AG04449 (cell line): ENCODE results near the gene TTLL5.

ENCODE experiments used
- CTCF ChIA-PET: fragments of 350-600 bp; formaldehyde crosslinking; extraction: SDS; loops from one replicate; lab custom pipeline; 2021; ENCODE audit warnings: antibody characterized with exemption; lab: Yijun Ruan, JAX
- POLR2A ChIA-PET: fragments of 400-600, 350-600 bp; formaldehyde crosslinking; extraction: SDS; loops from one replicate; lab custom pipeline; 2020; ENCODE audit warnings: antibody characterized with exemption, inconsistent platforms; lab: Yijun Ruan, JAX
- DNase-seq: peaks from one replicate; pipeline ENCODE4 v3.0.0-alpha.2; 2010; ENCODE audit warnings: low read depth, low spot score
- H3K4me3 ChIP-seq: 2 replicates; pipeline ENCODE4 v1.5.1; 2011; ENCODE audit warnings: low read depth, mild to moderate bottlenecking, control low read depth, low read length
- TF ChIP-seq, protein P1 (sequence below): IDR thresholded peaks from one replicate; pipeline ENCODE4 v1.5.1; 2011; ENCODE audit warnings: mild to moderate bottlenecking, moderate library complexity, low read length, control low read depth, inconsistent platforms; ENCODE audit not compliant: insufficient read depth; ENCODE audit errors: missing control alignments

The TTLL5 gene

DNA sequence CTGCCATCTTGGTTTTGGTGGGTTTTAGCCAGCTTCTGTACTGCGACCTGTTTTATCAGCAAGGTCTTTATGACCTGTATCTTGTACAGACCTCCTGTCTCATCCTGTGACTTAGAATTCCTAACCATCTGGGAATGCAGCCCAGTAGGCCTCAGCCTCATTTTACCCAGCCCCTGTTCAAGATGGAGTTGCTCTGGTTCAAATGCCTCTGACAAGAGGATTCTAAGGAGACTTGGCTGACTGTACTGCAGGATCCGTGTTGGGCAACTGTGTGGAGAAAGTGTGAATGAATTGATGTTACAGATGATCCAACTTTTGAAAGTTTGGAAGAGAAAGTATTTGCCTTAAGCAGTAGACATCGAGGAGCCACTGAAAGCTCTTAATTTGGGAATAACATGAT lies 91.0 kb downstream of the TTLL5 start:
- POLR2A ChIA-PET: no interaction called here
- CTCF ChIA-PET: interaction anchor here (0.7 kb wide), 1 partner anchor 154 kb away, joined by 3 read pairs; no protein-coding TSS in a partner anchor
- DNase-seq: no peak
- H3K4me3 ChIP-seq: no peak overlapping the region
- TF ChIP-seq, protein P1, sequence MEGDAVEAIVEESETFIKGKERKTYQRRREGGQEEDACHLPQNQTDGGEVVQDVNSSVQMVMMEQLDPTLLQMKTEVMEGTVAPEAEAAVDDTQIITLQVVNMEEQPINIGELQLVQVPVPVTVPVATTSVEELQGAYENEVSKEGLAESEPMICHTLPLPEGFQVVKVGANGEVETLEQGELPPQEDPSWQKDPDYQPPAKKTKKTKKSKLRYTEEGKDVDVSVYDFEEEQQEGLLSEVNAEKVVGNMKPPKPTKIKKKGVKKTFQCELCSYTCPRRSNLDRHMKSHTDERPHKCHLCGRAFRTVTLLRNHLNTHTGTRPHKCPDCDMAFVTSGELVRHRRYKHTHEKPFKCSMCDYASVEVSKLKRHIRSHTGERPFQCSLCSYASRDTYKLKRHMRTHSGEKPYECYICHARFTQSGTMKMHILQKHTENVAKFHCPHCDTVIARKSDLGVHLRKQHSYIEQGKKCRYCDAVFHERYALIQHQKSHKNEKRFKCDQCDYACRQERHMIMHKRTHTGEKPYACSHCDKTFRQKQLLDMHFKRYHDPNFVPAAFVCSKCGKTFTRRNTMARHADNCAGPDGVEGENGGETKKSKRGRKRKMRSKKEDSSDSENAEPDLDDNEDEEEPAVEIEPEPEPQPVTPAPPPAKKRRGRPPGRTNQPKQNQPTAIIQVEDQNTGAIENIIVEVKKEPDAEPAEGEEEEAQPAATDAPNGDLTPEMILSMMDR: no peak

DNA sequence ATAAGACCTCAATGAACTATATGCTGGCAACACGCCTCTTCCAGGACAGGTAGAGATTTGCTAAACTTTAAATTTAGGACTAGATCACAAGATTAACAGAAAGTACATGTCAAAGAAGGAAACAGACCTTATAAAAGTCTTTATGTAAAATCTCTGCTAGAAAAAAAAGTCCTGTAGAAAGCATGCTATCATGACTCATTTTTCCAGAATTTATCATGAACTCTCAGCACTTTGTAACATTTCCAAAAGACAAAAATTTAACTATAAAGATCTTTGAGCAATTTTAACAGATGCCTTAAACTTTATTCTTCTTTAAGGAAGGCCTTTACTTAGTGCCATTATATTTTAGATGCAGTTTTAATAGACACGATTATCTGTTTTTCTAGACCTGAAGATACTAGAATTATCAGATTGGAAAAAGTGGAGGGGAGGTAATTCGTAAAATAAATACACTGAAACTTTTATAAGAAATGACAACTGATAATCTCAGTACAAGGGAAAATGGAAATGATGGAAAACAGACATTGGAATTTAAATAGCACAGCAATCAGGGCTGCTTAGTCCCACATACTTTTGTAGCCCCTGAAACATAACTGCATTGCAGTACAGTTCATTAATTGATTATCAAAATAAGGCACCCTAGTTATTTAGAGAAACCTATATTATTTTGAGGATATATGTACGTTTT lies 92.0 kb downstream of the TTLL5 start:
- ChIA-PET POLR2A (no interaction called here), CTCF (interaction anchor here (0.7 kb wide), 1 partner anchor 153 kb away, joined by 3 read pairs; no protein-coding TSS in a partner anchor)
- DNase-seq: no peak
- TF ChIP-seq, protein P1: no peak
- H3K4me3 ChIP-seq: no peak overlapping the region

DNA sequence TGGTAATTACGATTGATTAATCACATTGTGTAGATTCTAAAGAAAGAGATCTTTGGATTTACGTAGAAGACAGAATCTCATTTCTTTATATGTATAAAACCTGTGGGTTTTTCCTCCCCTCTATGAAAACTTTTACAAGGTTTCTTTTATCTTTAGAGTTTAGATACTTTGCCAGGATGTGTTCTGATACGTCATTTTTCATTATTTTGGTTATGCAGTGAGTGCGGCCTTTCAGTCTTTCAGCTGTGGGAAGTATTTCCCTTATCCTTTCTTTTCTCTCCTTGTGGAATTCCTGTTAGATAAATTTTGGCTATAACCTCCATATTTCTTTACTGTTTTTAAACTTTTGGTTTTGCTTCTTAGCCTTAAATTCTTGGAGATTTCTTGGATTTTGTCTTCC lies 92.7 kb downstream of the TTLL5 start:
- no peak overlapping the region for H3K4me3 ChIP-seq
- no peak for DNase-seq
- ChIA-PET POLR2A (no interaction called here), CTCF (interaction anchor here (1.6 kb wide), 1 partner anchor 229 kb away, joined by 5 read pairs; no protein-coding TSS in a partner anchor)
- TF ChIP-seq, protein P1: no peak

DNA sequence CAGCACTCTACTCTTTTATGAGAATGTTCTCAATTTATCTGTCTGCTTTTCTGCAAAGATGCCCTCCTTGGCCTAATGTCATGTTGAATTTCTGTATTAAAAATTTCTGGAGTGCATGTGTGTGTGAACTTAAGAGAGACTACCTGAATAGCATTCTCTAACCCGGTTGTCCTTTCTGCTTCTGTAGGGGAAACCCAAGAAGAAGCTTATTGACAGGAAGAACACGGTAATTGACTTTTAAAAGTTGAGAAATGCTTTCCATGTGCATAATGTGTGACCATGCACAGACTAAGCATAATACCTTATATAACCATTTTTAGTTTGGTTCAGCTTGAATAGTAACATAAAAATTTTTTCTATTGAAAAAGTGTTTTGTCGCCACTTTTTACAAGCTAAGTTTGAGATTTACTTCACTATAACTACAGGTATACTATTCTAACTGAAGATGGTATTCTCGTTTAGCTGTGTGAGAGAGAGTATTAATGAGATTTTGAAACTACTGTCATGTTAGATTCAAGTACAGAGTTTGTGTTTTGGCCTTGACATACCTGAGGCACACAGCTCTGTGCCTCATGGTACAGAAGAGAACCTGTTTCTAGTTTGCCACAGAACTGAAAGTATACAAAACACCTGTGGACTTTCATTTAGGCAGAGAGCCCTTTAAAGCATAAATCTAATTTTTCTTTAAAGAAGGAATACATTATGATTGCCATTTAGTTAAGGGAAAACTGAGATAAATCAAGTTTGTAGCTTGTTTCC lies 96.8 kb downstream of the TTLL5 start:
- no peak for DNase-seq
- CTCF ChIA-PET: interaction anchor here (0.7 to 1.5 kb wide), 4 partner anchors 14 to 149 kb away, joined by 3 to 4 read pairs (median 4); no protein-coding TSS in a partner anchor

DNA sequence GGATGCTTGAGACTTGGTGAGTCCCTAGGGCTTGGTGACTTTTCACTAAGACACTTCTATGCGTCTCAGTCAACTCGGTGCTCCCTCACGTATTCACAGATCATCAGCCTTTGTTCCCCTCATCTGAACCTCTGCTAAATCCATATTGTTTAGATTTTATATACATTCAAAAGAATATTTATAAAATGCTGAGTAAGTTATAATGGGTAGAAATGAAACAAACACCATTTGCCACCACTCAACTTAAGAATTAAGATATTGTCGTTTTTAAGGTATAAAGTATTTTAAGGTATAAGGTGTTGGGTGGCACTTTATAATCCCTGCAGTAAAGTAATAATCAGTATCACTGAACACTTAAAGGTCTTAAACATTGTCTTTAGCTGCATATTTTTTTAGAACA lies 103.0 kb downstream of the TTLL5 start:
- H3K4me3 ChIP-seq: no peak overlapping the region
- DNase-seq: no peak
- TF ChIP-seq, protein P1: no peak
- ChIA-PET CTCF (no interaction called here), POLR2A (no interaction called here)

More for the DNA sequence above, 96.8 kb downstream of the TTLL5 start:
- POLR2A ChIA-PET: no interaction called here
- H3K4me3 ChIP-seq: no peak overlapping the region
- TF ChIP-seq, protein P1: no peak
